MM.1S (cell line): Measurements from ENCODE around the gene CTRB1.

ENCODE experiments used
- DNase-seq: peaks from one replicate; pipeline ENCODE4 v3.0.0-alpha.2; 2015
- H2AFZ ChIP-seq: fragments of 300-600 bp; sonication (generic); 2 replicates; pipeline ENCODE4 v1.6.0; 2016; ENCODE audit warnings: antibody characterized with exemption, low read length
- H3F3A ChIP-seq: fragments of 300-600 bp; sonication (generic); 2 replicates; pipeline ENCODE4 v1.6.1; 2016; ENCODE audit warnings: mild to moderate bottlenecking, antibody characterized with exemption, low read length, moderate library complexity, mixed read lengths; ENCODE audit not compliant: insufficient read depth
- H3K27ac ChIP-seq: fragments of 300-600 bp; sonication (generic); 2 replicates; pipeline ENCODE4 v1.5.1; 2016; ENCODE audit warnings: mild to moderate bottlenecking, low read length
- H3K27me3 ChIP-seq: fragments of 300-600 bp; sonication (generic); replicated peaks from 2 replicates; pipeline ENCODE4 v1.6.0; 2016; ENCODE audit warnings: low read length; ENCODE audit not compliant: insufficient read depth
- H3K36me3 ChIP-seq: fragments of 300-600 bp; sonication (generic); replicated peaks from 2 replicates; pipeline ENCODE4 v1.6.1; 2016; ENCODE audit warnings: mild to moderate bottlenecking, low read length, mixed read lengths; ENCODE audit not compliant: insufficient read depth
- H3K4me1 ChIP-seq: fragments of 300-600 bp; sonication (generic); 2 replicates; pipeline ENCODE4 v1.6.1; 2016; ENCODE audit warnings: low read length, mixed read lengths
- H3K4me2 ChIP-seq: fragments of 300-600 bp; sonication (generic); 2 replicates; pipeline ENCODE4 v1.6.0; 2016; ENCODE audit warnings: low read depth, low read length
- H3K4me3 ChIP-seq: fragments of 300-600 bp; sonication (generic); 2 replicates; pipeline ENCODE4 v1.5.1; 2016; ENCODE audit warnings: low read length, mixed read lengths
- H3K79me2 ChIP-seq: fragments of 300-600 bp; sonication (generic); 2 replicates; pipeline ENCODE4 v1.6.1; 2016; ENCODE audit warnings: mixed run types, low read length, mixed read lengths
- H3K9ac ChIP-seq: fragments of 300-600 bp; sonication (generic); 2 replicates; pipeline ENCODE4 v1.6.1; 2016; ENCODE audit warnings: low read length, mixed read lengths
- H3K9me2 ChIP-seq: fragments of 300-600 bp; sonication (generic); replicated peaks from 2 replicates; pipeline ENCODE4 v1.6.1; 2016; ENCODE audit warnings: mild to moderate bottlenecking, low read length, mixed read lengths; ENCODE audit not compliant: insufficient read depth
- H3K9me3 ChIP-seq: fragments of 300-600 bp; sonication (generic); replicated peaks from 2 replicates; pipeline ENCODE4 v1.6.1; 2016; ENCODE audit warnings: mild to moderate bottlenecking, low read length, mixed read lengths; ENCODE audit not compliant: insufficient read depth
- H4K20me1 ChIP-seq: fragments of 300-600 bp; sonication (generic); 2 replicates; pipeline ENCODE4 v1.6.1; 2016; ENCODE audit warnings: mild to moderate bottlenecking, low read length, moderate library complexity, mixed read lengths; ENCODE audit not compliant: insufficient read depth
- CTCF ChIP-seq: fragments of 300-600 bp; sonication (generic); IDR thresholded peaks from 2 replicates; pipeline ENCODE4 v1.5.1; 2016; ENCODE audit warnings: antibody characterized with exemption, low read length, mixed read lengths
- EZH2 ChIP-seq: fragments of 300-600 bp; sonication (generic); optimal IDR thresholded peaks from 2 replicates; pipeline ENCODE3; 2017; ENCODE audit warnings: low read depth, mild to moderate bottlenecking, antibody characterized with exemption, low read length, mixed read lengths
- EZH2phosphoT487 ChIP-seq: fragments of 300-600 bp; sonication (generic); IDR thresholded peaks from 2 replicates; pipeline ENCODE4 v1.6.1; 2018; ENCODE audit warnings: antibody characterized with exemption, low read length

Gene CTRB1

DNA sequence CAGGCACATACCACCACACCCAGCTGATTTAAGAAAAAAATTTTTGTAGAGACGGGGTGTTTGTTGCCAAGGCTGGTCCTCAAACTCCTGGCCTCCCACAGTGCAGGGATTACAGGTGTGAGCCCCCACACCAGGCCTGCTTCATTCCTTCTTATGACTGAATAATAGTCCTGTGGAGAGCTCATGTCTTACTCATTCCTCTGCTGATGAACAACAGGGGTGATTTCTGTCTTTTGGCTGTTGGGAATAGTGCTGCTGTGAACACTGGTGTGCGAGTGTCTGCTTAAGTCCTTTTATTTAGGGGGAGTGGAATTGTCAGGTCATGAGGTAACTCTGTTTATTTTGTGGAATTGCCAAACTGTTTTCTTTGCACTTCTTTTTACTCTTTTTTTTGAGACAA is 2.7 kb upstream of the CTRB1 start:
- Histone ChIP-seq H3F3A (no peaks in the 10 kb centered on the region), H3K4me1 (no peaks in the 10 kb centered on the region), H3K9ac (no peak overlapping the region), H4K20me1 (no peaks in the 10 kb centered on the region), H3K4me3 (no peak overlapping the region), H2AFZ (no peak overlapping the region), H3K27me3 (no peaks in the 10 kb centered on the region), H3K27ac (no peak overlapping the region), H3K36me3 (no peaks in the 10 kb centered on the region), H3K79me2 (no peaks in the 10 kb centered on the region), H3K4me2 (no peak overlapping the region), H3K9me3 (no peaks in the 10 kb centered on the region), H3K9me2 (no peaks in the 10 kb centered on the region)
- no peak for DNase-seq
- TF ChIP-seq EZH2, result no peak
- TF ChIP-seq CTCF, result no peak
- no peak for TF ChIP-seq EZH2phosphoT487

GRCh38 chr16:75216576-75216975 is 2.2 kb upstream of the CTRB1 start:
- H3K36me3 ChIP-seq, result no peaks in the 10 kb centered on the region
- H3K9me3 ChIP-seq, result no peaks in the 10 kb centered on the region
- H3K27ac ChIP-seq, result no peak overlapping the region
- no peak for DNase-seq
- no peaks in the 10 kb centered on the region for H3F3A ChIP-seq
- no peaks in the 10 kb centered on the region for H3K4me1 ChIP-seq
- no peaks in the 10 kb centered on the region for H3K79me2 ChIP-seq
- H4K20me1 ChIP-seq, result no peaks in the 10 kb centered on the region
- TF ChIP-seq CTCF (no peak), EZH2phosphoT487 (no peak), EZH2 (no peak)
- H3K4me3 ChIP-seq, result no peak overlapping the region
- H3K27me3 ChIP-seq, result no peaks in the 10 kb centered on the region
- H3K9ac ChIP-seq, result no peak overlapping the region
- H2AFZ ChIP-seq, result no peak overlapping the region
- H3K4me2 ChIP-seq, result no peak overlapping the region
- H3K9me2 ChIP-seq, result no peaks in the 10 kb centered on the region

DNA sequence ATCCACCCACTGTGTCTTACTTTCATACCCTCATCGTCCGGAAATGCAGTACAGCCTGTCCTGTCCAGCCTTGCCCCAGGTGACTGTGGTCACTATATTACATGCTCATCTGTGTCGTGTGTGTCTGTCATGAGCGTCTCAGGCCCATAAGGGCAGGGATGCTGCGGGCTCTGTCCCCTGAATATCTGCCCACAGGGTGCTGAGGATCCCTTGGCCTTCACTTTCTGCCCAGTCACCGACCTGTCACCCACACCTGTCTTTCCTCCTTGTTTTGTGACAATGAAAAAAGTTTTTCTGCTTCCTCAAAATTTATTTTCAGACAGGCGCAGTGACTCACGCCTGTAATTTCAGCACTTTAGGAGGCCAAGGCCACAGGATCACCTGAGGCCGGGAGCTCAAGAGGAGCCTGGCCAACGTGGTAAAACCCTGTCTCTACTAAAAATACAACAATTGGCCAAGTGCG is 1.4 kb upstream of the CTRB1 start:
- DNase-seq, result no peak

More for the DNA sequence above, 1.4 kb upstream of the CTRB1 start:
- no peaks in the 10 kb centered on the region for H3F3A ChIP-seq
- H4K20me1 ChIP-seq, result no peaks in the 10 kb centered on the region
- H3K4me1 ChIP-seq, result no peaks in the 10 kb centered on the region
- H3K27ac ChIP-seq, result no peak overlapping the region
- no peak for TF ChIP-seq EZH2phosphoT487
- TF ChIP-seq EZH2, result no peak
- no peak for TF ChIP-seq CTCF
- H3K4me3 ChIP-seq, result no peak overlapping the region
- no peaks in the 10 kb centered on the region for H3K36me3 ChIP-seq
- no peaks in the 10 kb centered on the region for H3K79me2 ChIP-seq
- H3K4me2 ChIP-seq, result no peak overlapping the region
- no peaks in the 10 kb centered on the region for H3K9me2 ChIP-seq
- no peak overlapping the region for H2AFZ ChIP-seq
- H3K9ac ChIP-seq, result no peak overlapping the region
- no peaks in the 10 kb centered on the region for H3K27me3 ChIP-seq
- H3K9me3 ChIP-seq, result no peaks in the 10 kb centered on the region
